Sciatic nerve (tissue), 2 donors: ENCODE results near the gene SWAP70. TPM values are rescaled to one million over a fixed set of nuclear protein-coding genes. Genes with fewer than 3 reads are reported as not detected.
"Not testable (repeated sequence)": the region's sequence is repeated elsewhere in the genome, so short reads cannot be mapped to it uniquely, and the experiment has no call there.

Experiments used
- ATAC-seq: fragments of 200-7000 bp; cut with Tn5 transposase; one replicate; pipeline ENCODE4 v1.9.1; 2020; ENCODE audit warnings: mild to moderate bottlenecking, moderate library complexity
- DNase-seq: peaks from one replicate; pipeline ENCODE4 v3.0.0-alpha.2; 2020; ENCODE audit warnings: low spot score
- intact Hi-C: fragments of 100-400 bp; cut with DNase I; formaldehyde crosslinking; loops from one replicate; pipeline ENCODE4 v1.14.2; 2022
- total RNA-seq: library from RNA; stranded (reverse); fragmentation: NEBNext Ultra II Directional; extraction: Animal tissue kit (Norgen Biotek cat#: 25700); gene quantifications from one replicate; pipeline ENCODE4 v1.2.1, GENCODE V29; 2021
- donor health status: DM: no; HTN: no; CAD: no.
- donor health status: DM: no; HTN: no; CAD: no.

SWAP70 gene
- total RNA-seq, result 90.1 TPM

GRCh38 chr11:9663699-9664275, at the start of gene SWAP70:
Gene SWAP70 (plus strand): TSS chr11:9664077. CDS start chr11:9664180, 103 bp downstream.
- peak; percentile 96 for ATAC-seq
- intact Hi-C loops, result no loop called here

DNA sequence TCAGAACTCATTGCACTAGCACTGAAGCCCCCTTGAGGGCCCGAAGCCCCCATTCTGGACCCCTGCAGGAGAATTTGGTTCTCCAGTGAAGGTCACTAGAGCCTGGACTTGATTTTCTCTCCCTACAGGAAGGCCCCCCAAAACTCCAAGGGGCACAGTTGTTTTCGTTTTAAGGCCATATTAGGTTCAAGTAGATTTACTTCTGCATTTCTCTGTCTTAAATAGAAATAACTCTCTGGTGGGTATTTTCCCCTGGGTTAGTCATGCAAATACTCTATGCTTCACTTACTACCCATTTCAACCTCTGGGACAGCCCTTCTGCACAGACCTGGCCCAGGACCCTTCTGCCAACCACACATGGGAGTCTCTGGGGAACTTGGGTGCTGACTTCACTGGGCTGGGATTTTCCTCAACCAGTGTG, 48.8 kb upstream of the SWAP70 start:
- intact Hi-C loops, result no loop called here
- DNase-seq (no peak), ATAC-seq (no peak)

More at GRCh38 chr11:9663699-9664275, at the start of gene SWAP70:
- DNase-seq, result peak; percentile 94

DNA sequence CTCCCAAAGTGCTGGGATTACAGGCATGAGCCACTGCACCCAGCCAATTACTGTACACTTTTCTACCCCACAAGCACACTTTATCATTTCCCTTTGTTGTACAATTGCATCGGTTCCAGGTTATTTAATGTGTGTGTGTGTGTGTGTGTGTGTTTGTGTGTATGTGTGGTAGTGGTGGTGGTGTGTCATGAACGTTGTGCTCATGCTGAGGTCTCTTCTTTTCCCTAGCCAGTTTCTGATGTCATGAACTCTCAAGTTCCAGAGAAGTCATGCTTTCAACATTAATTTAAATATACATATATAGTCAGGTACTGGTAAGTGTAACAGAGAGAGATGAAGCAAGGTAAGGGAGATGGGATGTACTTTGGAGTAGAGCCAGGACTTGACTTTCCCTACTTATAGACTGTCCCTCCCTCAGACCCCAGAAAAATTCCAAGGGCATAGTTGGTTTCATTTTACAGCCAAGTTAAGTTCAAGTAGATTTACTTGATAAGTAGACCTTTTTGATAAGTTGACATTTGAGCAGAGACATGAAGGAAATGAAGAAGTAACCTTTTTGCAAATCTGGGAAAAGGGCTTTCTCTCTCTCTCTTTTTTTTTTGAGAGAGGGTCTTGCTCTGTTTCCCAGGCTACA, 47.7 kb upstream of the SWAP70 start:
- intact Hi-C loops, result no loop called here
- DNase-seq (no peak), ATAC-seq (no peak)

- ATAC-seq (no peak), DNase-seq (no peak)
- intact Hi-C loops, result no loop called here
Measured at GRCh38 chr11:9616858-9617257, 47.0 kb upstream of the SWAP70 start.

DNA sequence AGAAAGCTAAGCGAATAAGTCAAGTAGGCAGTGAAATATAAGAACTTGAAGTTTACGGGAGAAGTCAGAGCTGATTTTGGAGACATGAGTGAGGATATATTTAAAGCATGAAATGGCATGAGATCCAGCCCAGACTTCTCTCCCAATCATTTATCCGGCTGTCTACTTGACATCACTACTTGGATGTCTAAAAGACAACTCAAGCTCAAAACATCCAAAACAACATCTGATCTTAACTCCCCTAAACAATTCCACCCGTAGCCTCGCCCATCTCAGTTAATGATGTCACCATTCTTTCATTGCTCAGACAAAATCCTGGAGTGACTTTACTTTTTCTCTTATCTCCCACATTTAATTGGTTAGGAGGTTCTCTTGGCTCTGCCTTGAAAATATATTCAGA, 45.9 kb upstream of the SWAP70 start:
- intact Hi-C loops, result no loop called here

DNA sequence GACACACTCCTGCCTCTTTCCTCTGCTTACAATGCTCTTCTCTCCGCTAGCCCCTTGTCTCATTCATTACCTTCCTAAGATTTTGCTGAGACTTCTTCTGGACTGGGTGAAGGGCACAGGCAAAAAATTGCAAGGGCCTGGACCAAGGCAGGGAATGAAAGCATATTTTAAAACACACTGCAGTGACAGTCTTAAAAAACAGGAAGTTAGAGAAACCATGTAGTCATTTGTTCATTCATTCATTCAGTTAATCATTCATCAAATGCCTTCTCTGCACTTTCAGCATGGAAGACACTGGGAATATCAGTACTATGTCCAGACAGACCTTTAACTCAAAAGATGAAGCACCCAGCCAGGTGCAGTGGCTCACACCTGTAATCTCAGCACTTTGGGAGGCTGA, 44.9 kb upstream of the SWAP70 start:
- ATAC-seq (no peak), DNase-seq (no peak)
- intact Hi-C loops, result no loop called here

More for the DNA sequence above, 45.9 kb upstream of the SWAP70 start:
- ATAC-seq (no peak), DNase-seq (no peak)

DNA sequence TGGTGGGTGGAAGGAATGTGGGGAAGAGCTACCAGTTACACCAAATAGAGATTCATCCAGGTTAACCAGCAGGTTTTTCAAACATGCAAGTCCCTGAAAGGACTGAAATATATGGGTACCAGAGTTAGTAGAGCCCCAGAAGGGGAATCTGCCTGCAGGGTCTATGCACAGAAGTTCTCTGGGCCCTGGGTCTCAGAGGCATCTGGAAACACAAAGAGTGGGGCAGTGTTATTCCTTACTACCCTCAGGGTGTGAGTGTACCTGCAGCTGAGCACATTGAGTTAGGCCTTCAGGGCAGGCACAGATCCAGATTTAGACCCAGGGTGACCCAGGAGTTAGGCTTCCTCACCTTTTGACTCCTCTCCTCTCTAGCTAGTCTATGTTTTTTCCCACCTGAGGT, 43.9 kb upstream of the SWAP70 start:
- ATAC-seq, result no peak
- intact Hi-C loops, result no loop called here
- DNase-seq, result no peak

DNA sequence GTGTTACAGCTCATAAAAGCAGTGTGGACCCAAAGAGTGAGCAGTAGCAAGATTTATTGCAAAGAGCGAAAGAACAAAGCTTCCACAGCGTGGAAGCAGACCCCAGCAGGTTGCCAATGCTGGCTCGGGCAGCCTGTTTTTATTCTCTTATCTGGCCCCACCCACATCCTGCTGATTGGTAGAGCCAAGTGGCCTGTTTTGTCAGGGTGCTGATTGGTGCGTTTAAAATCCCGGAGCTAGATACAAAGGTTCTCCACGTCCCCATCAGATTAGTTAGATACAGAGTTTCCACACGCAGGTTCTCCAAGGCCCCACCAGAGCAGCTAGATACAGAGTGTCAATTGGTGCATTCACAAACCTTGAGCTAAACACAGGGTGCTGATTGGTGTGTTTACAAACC, 41.5 kb upstream of the SWAP70 start:
- ATAC-seq, intact Hi-C loops, DNase-seq: not testable (repeated sequence)

GRCh38 chr11:9623053-9623452, 40.8 kb upstream of the SWAP70 start:
- intact Hi-C loops, ATAC-seq, DNase-seq: not testable (repeated sequence)

DNA sequence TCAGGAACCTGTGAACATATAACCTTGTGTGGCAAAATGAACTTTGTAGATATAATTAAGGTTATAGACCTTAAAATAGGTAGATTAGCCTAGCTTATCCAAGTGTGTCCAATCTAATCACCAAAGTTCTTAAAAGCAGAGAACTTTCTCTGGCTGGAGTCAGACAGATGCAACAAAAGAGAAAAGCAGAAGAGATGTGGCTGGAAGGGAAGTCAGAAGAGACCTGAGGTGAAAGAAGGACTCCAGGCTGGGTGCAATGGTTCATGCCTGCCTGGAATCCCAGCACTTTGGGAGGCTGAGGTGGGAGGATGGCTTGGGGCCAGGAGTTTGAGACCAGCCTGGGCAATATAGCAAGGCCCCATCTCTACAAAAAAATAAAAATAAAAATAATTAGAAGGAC, 39.4 kb upstream of the SWAP70 start:
- no peak for DNase-seq
- ATAC-seq, result no peak
- intact Hi-C loops, result no loop called here

- intact Hi-C loops, result no loop called here
- peak; percentile 69 for ATAC-seq
- DNase-seq, result no peak
Measured at GRCh38 chr11:9625162-9625561, 38.7 kb upstream of the SWAP70 start.

DNA sequence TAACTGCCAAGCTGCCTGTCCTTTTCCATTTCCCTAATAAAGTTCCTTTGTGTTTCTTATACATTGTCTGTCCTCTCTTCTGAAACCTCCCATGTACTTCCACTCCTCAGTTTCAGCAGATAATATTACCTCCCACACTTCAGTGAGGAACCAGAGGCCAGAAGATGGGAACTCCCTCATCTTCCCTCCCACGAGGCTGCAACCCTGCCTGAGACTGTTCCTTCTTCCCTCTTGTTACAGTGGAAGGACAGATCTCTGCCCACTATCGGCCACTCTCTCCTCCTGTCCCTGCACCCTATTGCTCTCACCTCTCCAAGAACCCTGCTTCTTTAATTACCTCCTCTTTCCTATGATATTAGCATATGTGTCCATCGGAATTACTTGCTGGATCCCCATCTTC, 38.1 kb upstream of the SWAP70 start:
- ATAC-seq, result no peak
- intact Hi-C loops, result no loop called here
- no peak for DNase-seq

- peak; percentile 58 for ATAC-seq
- DNase-seq, result no peak
- intact Hi-C loops, result no loop called here
Measured at GRCh38 chr11:9626496-9627394, 37.1 kb upstream of the SWAP70 start.

DNA sequence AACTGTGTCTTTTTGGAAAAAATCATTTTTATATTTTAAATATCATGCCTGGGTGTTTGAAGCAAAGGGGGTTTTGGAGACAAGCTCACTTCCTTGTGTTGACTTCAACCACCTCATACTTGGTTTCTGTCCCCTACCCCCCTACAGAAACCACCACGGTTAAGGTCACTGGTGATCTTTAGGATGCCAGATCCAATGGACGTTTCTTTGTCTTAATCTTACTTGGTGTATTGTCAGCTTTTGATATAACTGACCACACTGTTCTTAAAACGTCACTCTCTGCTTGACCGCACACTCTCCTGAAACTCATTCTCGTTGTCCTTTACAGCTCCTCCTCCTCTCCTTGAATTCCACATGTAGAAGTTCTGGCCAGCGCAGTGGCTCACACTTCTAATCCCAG, 34.8 kb upstream of the SWAP70 start:
- ATAC-seq, result no peak
- no peak for DNase-seq
- intact Hi-C loops, result no loop called here

GRCh38 chr11:9633679-9634078, 30.2 kb upstream of the SWAP70 start:
- ATAC-seq, result no peak
- intact Hi-C loops, result no loop called here
- no peak for DNase-seq

DNA sequence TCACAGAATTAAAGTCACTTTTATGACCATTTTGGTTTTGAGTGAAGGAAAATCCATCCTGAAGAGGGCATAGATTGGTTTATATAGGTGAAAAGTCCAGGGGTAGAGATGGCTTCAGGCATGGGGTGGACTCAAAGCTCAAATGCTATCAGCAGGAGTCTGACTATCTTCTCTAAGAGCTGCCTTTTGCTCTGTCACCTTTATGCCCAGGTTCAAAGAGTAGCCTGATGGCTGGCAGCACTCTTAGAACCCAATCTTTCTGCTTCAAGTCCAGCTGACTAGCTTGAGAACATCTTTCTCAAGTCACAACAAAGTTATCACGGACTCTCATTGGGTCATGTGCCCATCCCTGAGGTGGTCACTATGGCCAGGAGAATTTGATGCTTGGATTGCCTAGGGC, 27.2 kb upstream of the SWAP70 start:
- DNase-seq (no peak), ATAC-seq (no peak)
- intact Hi-C loops, result no loop called here

DNA sequence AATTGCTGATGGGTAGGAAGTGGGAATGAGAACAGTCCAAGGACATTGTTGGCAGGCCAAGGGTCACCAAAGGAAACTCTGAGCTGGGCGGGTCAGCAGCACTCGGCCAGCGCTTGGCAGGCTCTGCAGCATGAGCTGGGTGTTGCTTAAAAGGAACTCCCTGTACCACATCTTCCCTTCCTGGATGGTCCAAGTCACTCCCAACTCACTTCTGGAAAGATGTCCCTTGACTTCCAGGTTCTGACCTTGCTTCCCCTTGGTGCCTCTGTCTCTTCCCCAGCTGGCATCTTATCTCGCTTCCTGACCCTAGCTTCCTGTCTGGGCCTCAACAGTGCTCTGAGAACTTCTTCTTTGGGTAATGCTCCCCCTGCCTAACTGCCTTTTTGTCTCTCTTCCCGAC, 24.8 kb upstream of the SWAP70 start:
- ATAC-seq, result peak; percentile 88
- DNase-seq, result no peak
- intact Hi-C loops, result no loop called here

- intact Hi-C loops, result no loop called here
- ATAC-seq, result peak; percentile 78
Measured at GRCh38 chr11:9639985-9640384, 23.9 kb upstream of the SWAP70 start.

GRCh38 chr11:9642894-9643293, 21.0 kb upstream of the SWAP70 start:
- ATAC-seq (no peak), DNase-seq (no peak)
- intact Hi-C loops, result no loop called here

More at GRCh38 chr11:9639985-9640384, 23.9 kb upstream of the SWAP70 start:
- no peak for DNase-seq

GRCh38 chr11:9643751-9644150, 20.1 kb upstream of the SWAP70 start:
- intact Hi-C loops, result no loop called here
- no peak for DNase-seq
- no peak for ATAC-seq
